ENCODE measurements around the gene SBNO2.
"Not testable (repeated sequence)": the region's sequence is repeated elsewhere in the genome, so short reads cannot be mapped to it uniquely, and the experiment has no call there.

SBNO2 gene

GRCh38 chr19:1173845-1174809 is at the start of gene SBNO2:
Gene SBNO2, minus strand, starts transcription at chr19:1174268. Its CDS starts 19,992 bp downstream, at chr19:1154276.
- DNase-seq, result peak; percentile 91 to 93

GRCh38 chr19:1223018-1223855 is 49.2 kb upstream of the SBNO2 start:
- DNase-seq, result peak in 1 of 2 donors; percentile 34

- no peak for DNase-seq
Observed at GRCh38 chr19:1222394-1222793, 48.3 kb upstream of the SBNO2 start.

- DNase-seq, result no peak
Observed at GRCh38 chr19:1221904-1222255, 47.8 kb upstream of the SBNO2 start.

- no peak for DNase-seq
Observed at GRCh38 chr19:1220976-1221903, 47.2 kb upstream of the SBNO2 start.

GRCh38 chr19:1220477-1220930 is 46.4 kb upstream of the SBNO2 start:
- DNase-seq, result no peak

GRCh38 chr19:1219786-1220476 is 45.9 kb upstream of the SBNO2 start:
- no peak for DNase-seq

GRCh38 chr19:1218751-1219567 is 44.9 kb upstream of the SBNO2 start:
- no peak for DNase-seq

- no peak for DNase-seq
Observed at GRCh38 chr19:1217366-1217765, 43.3 kb upstream of the SBNO2 start.

GRCh38 chr19:1216756-1217155 is 42.7 kb upstream of the SBNO2 start:
- no peak for DNase-seq

- no peak for DNase-seq
Observed at GRCh38 chr19:1214862-1215731, 41.0 kb upstream of the SBNO2 start.

- no peak for DNase-seq
Observed at GRCh38 chr19:1214299-1214861, 40.3 kb upstream of the SBNO2 start.

- DNase-seq, result peak; percentile 73 to 79
Observed at GRCh38 chr19:1213391-1214286, 39.6 kb upstream of the SBNO2 start.

GRCh38 chr19:1211494-1212234 is 37.6 kb upstream of the SBNO2 start:
- DNase-seq, result no peak

GRCh38 chr19:1210227-1210538 is 36.1 kb upstream of the SBNO2 start:
- no peak for DNase-seq

GRCh38 chr19:1208830-1209229 is 34.8 kb upstream of the SBNO2 start:
- DNase-seq, result not testable (repeated sequence)

GRCh38 chr19:1206864-1207450 is 32.9 kb upstream of the SBNO2 start:
- DNase-seq, result peak; percentile 30 to 48

Data from CD4-positive, alpha-beta T cell treated with Interleukin-4 for 1 hour (primary cell).